Upper lobe of left lung (tissue), 6 donors: ENCODE data around the gene FMN2. TPM values are rescaled to one million over a fixed set of nuclear protein-coding genes. Genes with fewer than 3 reads are reported as not detected.

Experiments used
- ATAC-seq, 2 donors: fragments of 200-7000 bp; cut with Tn5 transposase; one replicate each; pipeline ENCODE4 v1.9.1; 2022; ENCODE audit warnings: mild to moderate bottlenecking in 2 of 2, moderate library complexity in 2 of 2; ENCODE audit not compliant: low FRiP score in 2 of 2
- DNase-seq, 2 donors: peaks; one replicate each; pipeline ENCODE4 v3.0.0-alpha.2; 2019 to 2020
- H3K27ac ChIP-seq, 4 donors: fragments of 200-600 bp; sonication (generic); one replicate each; pipeline ENCODE4 v1.5.1; 2016 to 2019
- H3K27me3 ChIP-seq, 4 donors: fragments of 200-600 bp; sonication (generic); one replicate each; pipeline ENCODE4 v1.5.1; 2017 to 2019
- H3K36me3 ChIP-seq, 4 donors: fragments of 200-600 bp; sonication (generic); one replicate each; pipeline ENCODE4 v1.5.1; 2016 to 2019
- H3K4me1 ChIP-seq, 4 donors: fragments of 200-600 bp; sonication (generic); one replicate each; pipeline ENCODE4 v1.5.1; 2018 to 2019
- H3K4me3 ChIP-seq, 4 donors: fragments of 200-600 bp; sonication (generic); one replicate each; pipeline ENCODE4 v1.5.1; 2017 to 2019; ENCODE audit warnings: mild to moderate bottlenecking in 2 of 4, moderate library complexity in 1 of 4
- H3K9me3 ChIP-seq, 4 donors: fragments of 200-600 bp; sonication (generic); one replicate each; pipeline ENCODE4 v1.5.1; 2018 to 2019
- EP300 ChIP-seq, 4 donors: sonication (generic); formaldehyde crosslinking; IDR thresholded peaks; one replicate each; pipeline ENCODE4 v1.5.1; 2017; ENCODE audit warnings: antibody characterized with exemption in 4 of 4, control low read depth in 2 of 4
- POLR2A ChIP-seq, 4 donors: fragments of 450-650 bp; IDR thresholded peaks; one replicate each; pipeline ENCODE4 v1.5.1; 2016 to 2017; ENCODE audit warnings: antibody characterized with exemption in 4 of 4, mild to moderate bottlenecking in 2 of 4
- POLR2AphosphoS5 ChIP-seq, 2 donors: sonication (generic); formaldehyde crosslinking; IDR thresholded peaks; one replicate each; pipeline ENCODE4 v1.5.1; 2017; ENCODE audit warnings: antibody characterized with exemption in 2 of 2
- WGBS, 2 donors: methylation state at CpG; one replicate each; pipeline ENCODE4 v1.1.5; 2017 to 2018; 5-methylcytosine and 5-hydroxymethylcytosine counted together
- total RNA-seq, 6 donors: library from RNA; depleted of rRNA in 4 of 6; stranded (reverse); fragments of >200 nt in 4 of 6; gene quantifications; one replicate each; pipeline versions ENCODE4 v1.1.0 to v1.2.1, GENCODE V29; 2016 to 2021
- TF ChIP-seq, protein P1 (sequence below), 6 experiments: fragments of 450-650 bp in 4 of 6; fragments of 200-600 bp in 2 of 6; sonication (generic) in 2 of 6; IDR thresholded peaks; one replicate each; pipeline ENCODE4 v1.5.1; 2016 to 2019; ENCODE audit warnings: antibody characterized with exemption in 6 of 6
- donor health status: DM: no; HTN: no; CAD: no; lungs with moderate emphysema.
- donor health status: DM: no; HTN: yes; CAD: no; lungs with severe emphysema.

The FMN2 gene
- total RNA-seq, 6 donors from 2014 or later: 0.06 to 1.0 (median 0.54) TPM; not detected in 1

GRCh38 chr1:240073097-240073496, 18.6 kb upstream of the FMN2 start:
- TF ChIP-seq, protein P1, sequence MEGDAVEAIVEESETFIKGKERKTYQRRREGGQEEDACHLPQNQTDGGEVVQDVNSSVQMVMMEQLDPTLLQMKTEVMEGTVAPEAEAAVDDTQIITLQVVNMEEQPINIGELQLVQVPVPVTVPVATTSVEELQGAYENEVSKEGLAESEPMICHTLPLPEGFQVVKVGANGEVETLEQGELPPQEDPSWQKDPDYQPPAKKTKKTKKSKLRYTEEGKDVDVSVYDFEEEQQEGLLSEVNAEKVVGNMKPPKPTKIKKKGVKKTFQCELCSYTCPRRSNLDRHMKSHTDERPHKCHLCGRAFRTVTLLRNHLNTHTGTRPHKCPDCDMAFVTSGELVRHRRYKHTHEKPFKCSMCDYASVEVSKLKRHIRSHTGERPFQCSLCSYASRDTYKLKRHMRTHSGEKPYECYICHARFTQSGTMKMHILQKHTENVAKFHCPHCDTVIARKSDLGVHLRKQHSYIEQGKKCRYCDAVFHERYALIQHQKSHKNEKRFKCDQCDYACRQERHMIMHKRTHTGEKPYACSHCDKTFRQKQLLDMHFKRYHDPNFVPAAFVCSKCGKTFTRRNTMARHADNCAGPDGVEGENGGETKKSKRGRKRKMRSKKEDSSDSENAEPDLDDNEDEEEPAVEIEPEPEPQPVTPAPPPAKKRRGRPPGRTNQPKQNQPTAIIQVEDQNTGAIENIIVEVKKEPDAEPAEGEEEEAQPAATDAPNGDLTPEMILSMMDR (IDR thresholded peaks at IDR 0.05): no peak
- TF ChIP-seq POLR2A (IDR thresholded peaks at IDR 0.05) (no peak), POLR2AphosphoS5 (IDR thresholded peaks at IDR 0.05) (no peak), EP300 (IDR thresholded peaks at IDR 0.05) (no peak)
- Histone ChIP-seq H3K4me3 (no peak overlapping the region), H3K27ac (no peak overlapping the region), H3K4me1 (no peaks in the 10 kb centered on the region), H3K36me3 (no peaks in the 10 kb centered on the region), H3K27me3 (no peaks in the 10 kb centered on the region), H3K9me3 (peaks cover 0 to 3% (median 0%) of the 10 kb centered on the region in 4 donors)
- ATAC-seq: no peak
- WGBS, 2 donors: 36 to 74% methylated on average over 3 of the region's 3 CpGs
- DNase-seq: no peak

GRCh38 chr1:240074422-240074821, 17.3 kb upstream of the FMN2 start:
- no peak for ATAC-seq
- WGBS, 2 donors: 74 to 79% methylated on average over 5 of the region's 5 CpGs
- H3K27me3 ChIP-seq: no peaks in the 10 kb centered on the region
- H3K9me3 ChIP-seq: peaks cover 0 to 4% (median 0%) of the 10 kb centered on the region in 4 donors
- no peak for TF ChIP-seq EP300 (IDR thresholded peaks at IDR 0.05)
- TF ChIP-seq, protein P1 (IDR thresholded peaks at IDR 0.05): no peak
- no peak for TF ChIP-seq POLR2A (IDR thresholded peaks at IDR 0.05)
- TF ChIP-seq POLR2AphosphoS5 (IDR thresholded peaks at IDR 0.05): no peak
- H3K27ac ChIP-seq: no peak overlapping the region
- DNase-seq: no peak
- no peak overlapping the region for H3K4me3 ChIP-seq
- no peaks in the 10 kb centered on the region for H3K4me1 ChIP-seq
- H3K36me3 ChIP-seq: no peaks in the 10 kb centered on the region

- no peaks in the 10 kb centered on the region for H3K27me3 ChIP-seq
- H3K27ac ChIP-seq: no peak overlapping the region
- no peaks in the 10 kb centered on the region for H3K4me1 ChIP-seq
- peaks cover 0 to 4% (median 0%) of the 10 kb centered on the region in 4 donors for H3K9me3 ChIP-seq
- WGBS, 2 donors: 80 to 84% methylated on average over 3 of the region's 3 CpGs
- no peak overlapping the region for H3K4me3 ChIP-seq
- DNase-seq: no peak
- ATAC-seq: no peak
- H3K36me3 ChIP-seq: no peaks in the 10 kb centered on the region
- TF ChIP-seq EP300 (IDR thresholded peaks at IDR 0.05) (no peak), POLR2AphosphoS5 (IDR thresholded peaks at IDR 0.05) (no peak), POLR2A (IDR thresholded peaks at IDR 0.05) (no peak)
- TF ChIP-seq, protein P1 (IDR thresholded peaks at IDR 0.05): no peak
Measured at GRCh38 chr1:240074908-240075307, 16.8 kb upstream of the FMN2 start.

DNA sequence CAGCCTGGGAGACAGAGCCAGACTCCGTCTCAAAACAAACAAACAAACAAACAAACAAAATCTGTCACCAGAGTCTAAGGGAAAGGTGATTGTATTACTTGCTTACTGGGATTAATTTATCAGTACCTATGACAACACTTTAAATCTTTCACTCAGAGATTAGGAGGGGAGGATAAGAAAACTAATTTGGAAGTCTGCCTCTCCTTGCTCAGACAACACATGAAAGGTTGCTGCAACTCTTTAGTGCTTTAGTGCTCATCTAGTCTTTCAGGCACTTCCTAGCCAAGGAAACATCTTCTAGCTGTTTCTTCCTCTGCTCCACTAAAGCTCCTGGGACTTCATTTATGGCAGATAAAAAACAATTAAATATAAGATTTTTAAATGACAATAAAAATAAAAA, 7.3 kb upstream of the FMN2 start:
- no peak for DNase-seq
- TF ChIP-seq POLR2AphosphoS5 (IDR thresholded peaks at IDR 0.05) (no peak), POLR2A (IDR thresholded peaks at IDR 0.05) (no peak), EP300 (IDR thresholded peaks at IDR 0.05) (no peak)
- TF ChIP-seq, protein P1 (IDR thresholded peaks at IDR 0.05): no peak
- Histone ChIP-seq H3K4me3 (no peak overlapping the region), H3K4me1 (no peaks in the 10 kb centered on the region), H3K27ac (no peak overlapping the region), H3K9me3 (no peaks in the 10 kb centered on the region), H3K36me3 (no peaks in the 10 kb centered on the region), H3K27me3 (no peaks in the 10 kb centered on the region)
- ATAC-seq: no peak
- WGBS, 2 donors: 50 to 61% methylated on average over 1 of the region's 1 CpG

- Histone ChIP-seq H3K27me3 (no peaks in the 10 kb centered on the region), H3K36me3 (no peaks in the 10 kb centered on the region), H3K4me3 (no peak overlapping the region), H3K4me1 (no peaks in the 10 kb centered on the region), H3K9me3 (no peaks in the 10 kb centered on the region), H3K27ac (no peak overlapping the region)
- DNase-seq (no peak), ATAC-seq (no peak)
- TF ChIP-seq, protein P1 (IDR thresholded peaks at IDR 0.05): no peak
- no peak for TF ChIP-seq POLR2A (IDR thresholded peaks at IDR 0.05)
- TF ChIP-seq POLR2AphosphoS5 (IDR thresholded peaks at IDR 0.05): no peak
- no peak for TF ChIP-seq EP300 (IDR thresholded peaks at IDR 0.05)
- WGBS, 2 donors: 75% methylated on average over 6 to 8 of the region's 8 CpGs
Measured at GRCh38 chr1:240084749-240085148, 6.9 kb upstream of the FMN2 start.
